GM12878 (cell line): ENCODE data around the gene NFKBIZ. TPM values are rescaled to one million over a fixed set of nuclear protein-coding genes. Genes with fewer than 3 reads are reported as not detected.

ENCODE experiments used
- ATAC-seq: fragments of 200-7000 bp; cut with Tn5 transposase; 3 replicates; pipeline ENCODE4 v1.9.1; 2020; ENCODE audit warnings: mild to moderate bottlenecking, moderate library complexity
- BruUV-seq: library from RNA; stranded (reverse); fragments of 400-500 nt; replicated peaks from 2 replicates; lab custom pipeline; 2021; lab: Mats Ljungman, UMichigan
- CTCF ChIA-PET: fragments of 300-600 bp; sonication (Branson Sonifier 250); formaldehyde crosslinking; extraction: SDS; loops from one replicate; lab custom pipeline; 2021; ENCODE audit warnings: inconsistent platforms; lab: Yijun Ruan, JAX
- POLR2A ChIA-PET: fragments of 350-600 bp; formaldehyde crosslinking; extraction: SDS; loops from one replicate; lab custom pipeline; 2021; ENCODE audit warnings: inconsistent platforms; lab: Charles Lee
- RAD21 ChIA-PET: fragments of 300-600 bp; sonication (Branson Sonifier 250); formaldehyde crosslinking; loops from one replicate; lab custom pipeline; 2023; ENCODE audit warnings: antibody characterized with exemption; ENCODE audit not compliant: unreplicated experiment; lab: Charles Lee
- SMC1A ChIA-PET: fragments of 300-600 bp; sonication (Branson Sonifier 250); formaldehyde crosslinking; loops from one replicate; lab custom pipeline; 2023; ENCODE audit not compliant: unreplicated experiment, uncharacterized antibody; lab: Charles Lee
- DNase-seq: peaks from one replicate; pipeline ENCODE4 v3.0.0-alpha.2; 2011; ENCODE audit warnings: low read depth, low spot score
- FAIRE-seq: peaks from 3 replicates; lab custom pipeline; 2011; peaks lifted over from hg19 to GRCh38; lab: Jason Lieb, UNC
- H2AFZ ChIP-seq: 2 replicates; pipeline ENCODE4 v1.6.0; 2011; ENCODE audit warnings: low read depth, low read length, control low read depth; ENCODE audit not compliant: control insufficient read depth
- H3K27ac ChIP-seq: 2 replicates; pipeline ENCODE4 v1.5.1; 2011; ENCODE audit warnings: control low read depth; ENCODE audit not compliant: control insufficient read depth, insufficient read depth
- H3K27me3 ChIP-seq, 2 experiments: replicated peaks in 1 of 2; 2 replicates each; pipeline versions ENCODE4 v1.6.0 to v1.6.1; 2011; ENCODE audit warnings: low read length in 1 of 2; ENCODE audit not compliant: control insufficient read depth in 2 of 2, insufficient read depth in 2 of 2
- H3K36me3 ChIP-seq, 2 experiments: 2 replicates each; pipeline ENCODE4 v1.5.1; 2011; ENCODE audit warnings: low read length in 1 of 2; ENCODE audit not compliant: control insufficient read depth in 2 of 2, insufficient read depth in 2 of 2
- H3K4me1 ChIP-seq: 2 replicates; pipeline ENCODE4 v1.6.1; 2011; ENCODE audit warnings: mild to moderate bottlenecking, low read length, moderate library complexity, mixed read lengths; ENCODE audit not compliant: control insufficient read depth, insufficient read depth
- H3K4me2 ChIP-seq: 2 replicates; pipeline ENCODE4 v1.6.0; 2011; ENCODE audit warnings: control low read depth; ENCODE audit not compliant: control insufficient read depth, insufficient read depth
- H3K4me3 ChIP-seq: fragments of 200-600 bp; sonication (generic); 2 replicates; pipeline ENCODE4 v1.5.1; 2016
- H3K79me2 ChIP-seq: 2 replicates; pipeline ENCODE4 v1.6.0; 2011; ENCODE audit warnings: low read length; ENCODE audit not compliant: control insufficient read depth, insufficient read depth
- H3K9ac ChIP-seq: 2 replicates; pipeline ENCODE4 v1.8.0; 2011; ENCODE audit warnings: low read length, control low read depth, mixed read lengths; ENCODE audit not compliant: control insufficient read depth, insufficient read depth
- H3K9me3 ChIP-seq: replicated peaks from 3 replicates; pipeline ENCODE4 v1.5.1; 2011; ENCODE audit warnings: mild to moderate bottlenecking, low read length; ENCODE audit not compliant: control insufficient read depth, insufficient read depth
- H4K20me1 ChIP-seq: 2 replicates; pipeline ENCODE4 v1.6.0; 2011; ENCODE audit not compliant: control insufficient read depth, insufficient read depth
- BCLAF1 ChIP-seq: fragments of 450-650 bp; IDR thresholded peaks from 2 replicates; pipeline ENCODE4 v1.6.1; 2017; ENCODE audit warnings: antibody characterized with exemption, mild to moderate bottlenecking, moderate library complexity
- CEBPB ChIP-seq, 2 experiments: fragments of 150-350 bp in 1 of 2; IDR thresholded peaks; 2 replicates each; pipeline ENCODE4 v1.6.1; 2012 to 2014; ENCODE audit warnings: low read depth in 2 of 2, low read length in 2 of 2, borderline replicate concordance in 1 of 2, inconsistent platforms in 1 of 2
- ELK1 ChIP-seq: IDR thresholded peaks from 2 replicates; pipeline ENCODE4 v1.6.1; 2012; ENCODE audit warnings: low read depth, low read length, improper control_type of control experiment
- EZH2 ChIP-seq: IDR thresholded peaks from 2 replicates; pipeline ENCODE4 v1.6.1; 2012; ENCODE audit warnings: low read depth, mild to moderate bottlenecking, control low read depth, inconsistent platforms, low read length, borderline replicate concordance; ENCODE audit not compliant: control insufficient read depth
- HDAC6 ChIP-seq: fragments of 200-600 bp; sonication (generic); IDR thresholded peaks from one replicate; pipeline ENCODE4 v1.8.0; 2017; ENCODE audit warnings: antibody characterized with exemption; ENCODE audit not compliant: unreplicated experiment
- JUNB ChIP-seq: IDR thresholded peaks from 2 replicates; pipeline ENCODE4 v1.6.1; 2016; ENCODE audit warnings: antibody characterized with exemption, mild to moderate bottlenecking
- NR2C2 ChIP-seq: IDR thresholded peaks from 2 replicates; pipeline ENCODE4 v1.6.1; 2011; ENCODE audit warnings: borderline replicate concordance, low read depth; ENCODE audit not compliant: control insufficient read depth, insufficient read length
- REST ChIP-seq: IDR thresholded peaks from 2 replicates; pipeline ENCODE4 v1.6.1; 2012; ENCODE audit warnings: mild to moderate bottlenecking, low read depth, low read length
- SREBF1 ChIP-seq: IDR thresholded peaks from 2 replicates; pipeline ENCODE4 v1.6.1; 2012; ENCODE audit warnings: mild to moderate bottlenecking, low read length
- ZBTB4 ChIP-seq: fragments of 450-650 bp; formaldehyde crosslinking; IDR thresholded peaks from 2 replicates; pipeline ENCODE4 v1.4.0; 2022; ENCODE audit warnings: mild to moderate bottlenecking, moderate library complexity
- WGBS: methylation state at CpG from one replicate; pipeline ENCODE4 v1.1.6; 2016; ENCODE audit warnings: low lambda C conversion rate; ENCODE audit not compliant: insufficient replicate concordance, insufficient coverage; ENCODE audit errors: missing lambda C conversion rate; 5-methylcytosine and 5-hydroxymethylcytosine counted together
- in situ Hi-C: fragments of 300-500 bp; cut with MboI; formaldehyde crosslinking; loops from 9 replicates; pipeline ENCODE4 v1.14.3; 2018; ENCODE audit warnings: mixed read lengths
- intact Hi-C: fragments of 100-400 bp; cut with micrococcal nuclease; formaldehyde crosslinking; loops from one replicate; pipeline ENCODE4 v1.14.2; 2022; ENCODE audit not compliant: unreplicated experiment
- polyA plus RNA-seq, 11 experiments: library from polyadenylated mRNA; depleted of rRNA in 4 of 11; unstranded in 6 of 11; stranded (reverse) in 5 of 11; fragments of >200 nt; fragmentation: Nextera tagmentation in 4 of 11; fragmentation: Illumina TruSeq in 1 of 11; extraction: Ambion mirVana in 4 of 11; extraction: Trizol in 1 of 11; gene quantifications; 1 replicate in 1 of 11; 2 replicates in 10 of 11; pipeline versions ENCODE4 v1.2.1 to v1.2.3, GENCODE V29; 2011 to 2016; ENCODE audit warnings: inconsistent platforms in 2 of 11, missing spikeins in 2 of 11, low read depth in 1 of 11
- total RNA-seq, 4 experiments: library from RNA; depleted of rRNA in 3 of 4; stranded (reverse); fragments of >200 nt in 3 of 4; fragmentation: Illumina TruSeq in 1 of 4; extraction: Trizol in 1 of 4; gene quantifications; 2 replicates each; pipeline versions ENCODE4 v1.2.1 to v1.2.3, GENCODE V29; 2013 to 2021

NFKBIZ gene
- total and polyA plus RNA-seq, 10 of the 15 experiments (the other 5 are each of a cell fraction or from before 2014, with no cell fraction given) = 6.3 to 53.8 (median 17.3) TPM

- no peak for TF ChIP-seq BCLAF1
Measured at GRCh38 chr3:101803939-101804338, 45.4 kb upstream of the NFKBIZ start (continued).

GRCh38 chr3:101806491-101806890 lies 42.8 kb upstream of the NFKBIZ start:
- no peaks in the 10 kb centered on the region for H4K20me1 ChIP-seq
- no peak for ATAC-seq
- H3K36me3 ChIP-seq = no peaks in the 10 kb centered on the region
- no TSS peak for BruUV-seq
- 100% methylated on average over 1 of the region's 1 CpG for WGBS
- RAD21 ChIA-PET = interaction anchor here (15.9 kb wide), 1 partner anchor 420 kb away, joined by 659 read pairs; no protein-coding TSS in a partner anchor
- CTCF ChIA-PET = interaction anchor here (1.1 to 15.9 kb wide), 12 partner anchors 8 to 866 kb away, joined by 3 to 1057 read pairs (median 4); partner anchors contain the start of gene CEP97
- no peaks in the 10 kb centered on the region; the same call in 2 of the 3 replicates for H3K9me3 ChIP-seq
- intact Hi-C loops (loop anchor here (10.0 kb wide), 1 partner anchor 868 kb away; no protein-coding TSS in a partner anchor), in situ Hi-C loops (no loop called here)
- H3K27ac ChIP-seq = no peak overlapping the region
- FAIRE-seq = no peak
- no peak overlapping the region for H2AFZ ChIP-seq
- H3K79me2 ChIP-seq = no peaks in the 10 kb centered on the region
- no peak overlapping the region for H3K9ac ChIP-seq
- DNase-seq = no peak
- no peak overlapping the region for H3K4me2 ChIP-seq
- POLR2A ChIA-PET = interaction anchor here (2.3 kb wide), 1 partner anchor 419 kb away, joined by 7 read pairs; no protein-coding TSS in a partner anchor
- H3K27me3 ChIP-seq = no peaks in the 10 kb centered on the region
- no peak overlapping the region for H3K4me3 ChIP-seq
- SMC1A ChIA-PET = interaction anchor here (0.9 to 19.7 kb wide), 5 partner anchors 11 to 419 kb away, joined by 3 to 949 read pairs (median 5); no protein-coding TSS in a partner anchor
- peaks cover 14% of the 10 kb centered on the region for H3K4me1 ChIP-seq
- no peak for TF ChIP-seq EZH2
- no peak for TF ChIP-seq ELK1
- TF ChIP-seq HDAC6 = no peak
- no peak for TF ChIP-seq SREBF1
- TF ChIP-seq REST = no peak
- TF ChIP-seq ZBTB4 = no peak
- no peak for TF ChIP-seq NR2C2
- no peak for TF ChIP-seq JUNB
- TF ChIP-seq CEBPB (IDR thresholded peaks at IDR 0.05; ENCODE audit: borderline replicate concordance in 1 of 2, low read depth in 2 of 2, low read length in 2 of 2) = no peak
